Neuronal stem cell (in vitro differentiated cells): ENCODE data around the gene DENND5A.
"Not testable (repeated sequence)": the region's sequence is repeated elsewhere in the genome, so short reads cannot be mapped to it uniquely, and the experiment has no call there.

Source experiments
- DNase-seq: peaks from one replicate; pipeline ENCODE4 v3.0.0-alpha.2; 2013; ENCODE audit warnings: low spot score
- H2AFZ ChIP-seq: one replicate; pipeline ENCODE4 v1.6.1; 2013; ENCODE audit warnings: mild to moderate bottlenecking, low read length, inconsistent platforms
- H2AK5ac ChIP-seq: 2 replicates; pipeline ENCODE4 v1.6.1; 2013; ENCODE audit warnings: low read depth, mild to moderate bottlenecking, inconsistent platforms, low read length, moderate library complexity, mixed read lengths
- H2BK120ac ChIP-seq: 2 replicates; pipeline ENCODE4 v1.6.1; 2013; ENCODE audit warnings: low read depth, mild to moderate bottlenecking, inconsistent platforms, low read length, moderate library complexity, mixed read lengths
- H2BK12ac ChIP-seq: one replicate; pipeline ENCODE4 v1.6.1; 2013; ENCODE audit warnings: low read length, inconsistent platforms
- H2BK15ac ChIP-seq: 2 replicates; pipeline ENCODE4 v1.6.1; 2013; ENCODE audit warnings: mild to moderate bottlenecking, low read length, inconsistent platforms, mixed read lengths
- H2BK5ac ChIP-seq: one replicate; pipeline ENCODE4 v1.6.1; 2013; ENCODE audit warnings: inconsistent platforms, mild to moderate bottlenecking, low read length, moderate library complexity
- H3K14ac ChIP-seq: one replicate; pipeline ENCODE4 v1.6.1; 2013; ENCODE audit warnings: low read length, inconsistent platforms
- H3K18ac ChIP-seq: 2 replicates; pipeline ENCODE4 v1.6.1; 2013; ENCODE audit warnings: low read length, inconsistent platforms
- H3K23ac ChIP-seq: 2 replicates; pipeline ENCODE4 v1.6.1; 2013; ENCODE audit warnings: low read depth, mild to moderate bottlenecking, mixed read lengths, low read length, inconsistent platforms; ENCODE audit not compliant: poor library complexity
- H3K27ac ChIP-seq: replicated peaks from 3 replicates; pipeline ENCODE4 v1.5.1; 2013; ENCODE audit warnings: low read length, inconsistent platforms
- H3K27me3 ChIP-seq, 3 experiments: 2 replicates each; pipeline ENCODE4 v1.6.1; 2013; ENCODE audit warnings: low read length in 3 of 3, mild to moderate bottlenecking in 2 of 3, inconsistent platforms in 1 of 3, low read depth in 1 of 3, mixed read lengths in 1 of 3, moderate library complexity in 1 of 3; ENCODE audit not compliant: control insufficient read depth in 3 of 3, insufficient read depth in 3 of 3
- H3K36me3 ChIP-seq, 2 donors: replicated peaks in 1 of 2; 2 replicates each; pipeline ENCODE4 v1.6.1; 2013; ENCODE audit warnings: low read length in 2 of 2; ENCODE audit not compliant: control insufficient read depth in 2 of 2, insufficient read depth in 2 of 2
- H3K4ac ChIP-seq: 2 replicates; pipeline ENCODE4 v1.6.1; 2013; ENCODE audit warnings: inconsistent platforms, mild to moderate bottlenecking, low read length, moderate library complexity
- H3K4me1 ChIP-seq, 2 donors: 1 replicate in 1 of 2; 2 replicates in 1 of 2; pipeline ENCODE4 v1.6.1; 2013; ENCODE audit warnings: low read length in 2 of 2, low read depth in 1 of 2; ENCODE audit not compliant: control insufficient read depth in 2 of 2, insufficient read depth in 1 of 2
- H3K4me2 ChIP-seq: one replicate; pipeline ENCODE4 v1.6.1; 2013; ENCODE audit warnings: mild to moderate bottlenecking, low read length, inconsistent platforms; ENCODE audit not compliant: insufficient read depth, poor library complexity, severe bottlenecking
- H3K4me3 ChIP-seq, 2 donors: 2 replicates each; pipeline ENCODE4 v1.5.1; 2013; ENCODE audit warnings: low read length in 2 of 2, mild to moderate bottlenecking in 2 of 2, inconsistent platforms in 1 of 2, moderate library complexity in 1 of 2
- H3K79me1 ChIP-seq: one replicate; pipeline ENCODE4 v1.6.1; 2013; ENCODE audit warnings: low read depth, mild to moderate bottlenecking, inconsistent platforms, low read length, moderate library complexity
- H3K9ac ChIP-seq: one replicate; pipeline ENCODE4 v1.6.1; 2013; ENCODE audit warnings: mild to moderate bottlenecking, low read depth, low read length, inconsistent platforms; ENCODE audit not compliant: poor library complexity
- H3K9me3 ChIP-seq, 2 donors: replicated peaks in 1 of 2; 2 replicates each; pipeline versions ENCODE3 to v1.6.1; 2013; ENCODE audit warnings: low read length in 2 of 2, mild to moderate bottlenecking in 2 of 2, inconsistent platforms in 1 of 2, low read depth in 1 of 2, mixed read lengths in 1 of 2, moderate library complexity in 1 of 2; ENCODE audit not compliant: control insufficient read depth in 2 of 2, insufficient read depth in 1 of 2
- H4K8ac ChIP-seq: one replicate; pipeline ENCODE4 v1.6.1; 2013; ENCODE audit warnings: low read depth, mild to moderate bottlenecking, inconsistent platforms, low read length, moderate library complexity
- H4K91ac ChIP-seq: one replicate; pipeline ENCODE4 v1.6.1; 2013; ENCODE audit warnings: low read length, low read depth, mild to moderate bottlenecking, inconsistent platforms; ENCODE audit not compliant: poor library complexity
- WGBS, 2 donors: extraction: QIAGEN DNeasy Blood & Tissue Kit; methylation state at CpG; one replicate each; pipeline ENCODE4 v1.1.7; 2013; ENCODE audit warnings: missing lambda C conversion rate in 2 of 2, mixed read lengths in 1 of 2; ENCODE audit not compliant: insufficient read length in 2 of 2, insufficient replicate concordance in 1 of 2; ENCODE audit errors: extremely low coverage in 2 of 2; 5-methylcytosine and 5-hydroxymethylcytosine counted together

DENND5A gene

GRCh38 chr11:9263840-9264315, 1.3 kb downstream of the DENND5A start:
- Histone ChIP-seq H3K23ac (no peak overlapping the region), H2BK12ac (no peak overlapping the region), H4K91ac (no peak overlapping the region), H3K4me3 (peak overlapping the region; percentile 98 to 99), H2AFZ (peak overlapping the region; percentile 97), H3K79me1 (peaks cover 2% of the 10 kb centered on the region), H3K4ac (no peak overlapping the region), H2BK15ac (no peak overlapping the region), H2BK120ac (no peak overlapping the region), H3K14ac (no peak overlapping the region), H2AK5ac (no peak overlapping the region), H3K36me3 (no peaks in the 10 kb centered on the region), H3K27me3 (no peaks in the 10 kb centered on the region), H3K9me3 (no peaks in the 10 kb centered on the region), H3K4me2 (peak overlapping the region; percentile 74), H3K18ac (no peak overlapping the region), H3K27ac (no peak overlapping the region), H3K9ac (no peak overlapping the region), H4K8ac (no peak overlapping the region), H3K4me1 (peaks cover 2 to 4% of the 10 kb centered on the region in 2 donors), H2BK5ac (no peak overlapping the region)
- DNase-seq: no peak
- no CpG with 5 or more reads among the region's 9 CpGs for WGBS, 2 donors

GRCh38 chr11:9260838-9261146, 4.4 kb downstream of the DENND5A start:
- not testable (repeated sequence) for H3K4me1 ChIP-seq, H3K14ac ChIP-seq, H3K79me1 ChIP-seq, H4K91ac ChIP-seq, H3K27me3 ChIP-seq, DNase-seq, H2AFZ ChIP-seq, H3K4ac ChIP-seq, H3K9me3 ChIP-seq, H4K8ac ChIP-seq, H2BK5ac ChIP-seq, H2AK5ac ChIP-seq, H3K4me2 ChIP-seq, H3K27ac ChIP-seq, H3K4me3 ChIP-seq, H3K9ac ChIP-seq, H3K23ac ChIP-seq, H2BK120ac ChIP-seq, H2BK12ac ChIP-seq, H3K18ac ChIP-seq, H2BK15ac ChIP-seq
- no CpG with 5 or more reads among the region's 2 CpGs for WGBS, 2 donors
- peaks cover 0 to 15% of the 10 kb centered on the region in 2 donors for H3K36me3 ChIP-seq

GRCh38 chr11:9259981-9260837, 4.9 kb downstream of the DENND5A start:
- no peak overlapping the region for H2AK5ac ChIP-seq
- no peak overlapping the region for H2BK120ac ChIP-seq
- H3K4me3 ChIP-seq: no peak overlapping the region
- no peak for DNase-seq
- H3K4me1 ChIP-seq: no peaks in the 10 kb centered on the region
- H3K27me3 ChIP-seq: no peaks in the 10 kb centered on the region
- H2AFZ ChIP-seq: no peak overlapping the region
- no peak overlapping the region for H3K23ac ChIP-seq
- no peak overlapping the region for H3K27ac ChIP-seq
- WGBS, 2 donors: no CpG with 5 or more reads among the region's 4 CpGs
- H3K9me3 ChIP-seq: peaks cover 0 to 4% of the 10 kb centered on the region in 2 donors
- peaks cover 0 to 19% of the 10 kb centered on the region in 2 donors for H3K36me3 ChIP-seq
- H4K91ac ChIP-seq: no peak overlapping the region
- H2BK15ac ChIP-seq: no peak overlapping the region
- H4K8ac ChIP-seq: no peak overlapping the region
- no peak overlapping the region for H3K4me2 ChIP-seq
- peaks cover 3% of the 10 kb centered on the region for H3K79me1 ChIP-seq
- H3K4ac ChIP-seq: no peak overlapping the region
- H2BK12ac ChIP-seq: no peak overlapping the region
- no peak overlapping the region for H3K18ac ChIP-seq
- H3K9ac ChIP-seq: no peak overlapping the region
- H2BK5ac ChIP-seq: no peak overlapping the region
- no peak overlapping the region for H3K14ac ChIP-seq

GRCh38 chr11:9258279-9258678, 6.9 kb downstream of the DENND5A start:
- not testable (repeated sequence) for H3K4ac ChIP-seq, H3K4me3 ChIP-seq, H3K27ac ChIP-seq, H2AFZ ChIP-seq, H3K23ac ChIP-seq, H3K4me2 ChIP-seq, H3K27me3 ChIP-seq, H2BK15ac ChIP-seq, DNase-seq, H3K4me1 ChIP-seq, H3K79me1 ChIP-seq, H4K91ac ChIP-seq, H3K9ac ChIP-seq, H3K18ac ChIP-seq, H3K9me3 ChIP-seq, H2BK12ac ChIP-seq, H2BK5ac ChIP-seq, H2AK5ac ChIP-seq, H2BK120ac ChIP-seq, H3K14ac ChIP-seq, H4K8ac ChIP-seq
- no CpG with 5 or more reads among the region's 4 CpGs for WGBS, 2 donors
- H3K36me3 ChIP-seq: peaks cover 0 to 32% of the 10 kb centered on the region in 2 donors
